ENCODE measurements around the gene GFOD1.

The GFOD1 gene

DNA sequence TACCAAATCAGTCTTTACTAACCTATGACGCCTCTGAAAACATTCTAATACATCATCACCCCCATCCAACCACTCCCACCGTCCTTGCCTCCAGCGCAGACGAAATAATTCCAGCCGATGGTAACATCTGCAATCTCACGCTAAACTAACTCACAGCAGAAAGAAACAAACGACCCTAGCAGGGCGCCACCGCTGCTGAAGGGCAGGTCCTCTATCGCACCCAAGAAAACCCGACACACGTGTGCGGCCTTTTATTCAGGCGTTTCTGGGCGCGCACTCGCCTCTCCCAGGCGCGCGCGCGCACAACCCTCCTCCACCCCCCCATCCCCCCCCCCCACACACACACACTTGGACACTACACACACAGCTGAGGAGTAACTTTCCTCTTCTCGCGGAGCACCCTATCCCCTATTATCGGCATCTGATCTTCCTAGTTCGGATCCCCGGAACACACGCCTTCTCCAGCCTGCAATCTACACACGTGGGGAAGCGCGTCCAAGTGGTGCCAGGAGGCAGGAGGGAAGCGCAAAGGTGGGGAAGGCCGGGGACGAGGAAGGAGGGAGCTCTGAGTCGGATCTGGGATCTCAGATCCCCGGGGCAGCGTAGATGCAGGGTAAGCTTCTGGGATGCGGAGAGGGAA is 1.4 kb downstream of the GFOD1 start:
- DNase-seq: no peak

DNA sequence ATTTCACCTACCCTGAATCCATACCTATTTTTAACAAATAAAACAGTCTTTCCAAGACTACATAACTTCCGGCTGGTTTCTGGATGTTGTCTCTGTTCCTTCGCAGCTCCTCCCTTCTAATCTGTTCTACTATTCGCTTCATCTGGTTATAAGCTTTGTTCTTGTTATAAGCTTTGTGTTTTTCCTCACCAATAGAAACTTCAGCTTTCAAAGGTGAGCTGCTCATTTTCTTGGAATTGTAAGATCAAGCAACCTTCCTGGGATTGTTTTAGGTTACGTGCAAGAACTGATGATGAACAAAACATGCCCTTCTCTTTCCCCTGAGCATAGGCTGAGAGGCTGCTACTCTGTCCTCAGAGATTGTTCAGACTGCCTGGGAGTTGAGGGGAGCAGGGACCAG is 2.1 kb downstream of the GFOD1 start:
- no peak for DNase-seq

DNA sequence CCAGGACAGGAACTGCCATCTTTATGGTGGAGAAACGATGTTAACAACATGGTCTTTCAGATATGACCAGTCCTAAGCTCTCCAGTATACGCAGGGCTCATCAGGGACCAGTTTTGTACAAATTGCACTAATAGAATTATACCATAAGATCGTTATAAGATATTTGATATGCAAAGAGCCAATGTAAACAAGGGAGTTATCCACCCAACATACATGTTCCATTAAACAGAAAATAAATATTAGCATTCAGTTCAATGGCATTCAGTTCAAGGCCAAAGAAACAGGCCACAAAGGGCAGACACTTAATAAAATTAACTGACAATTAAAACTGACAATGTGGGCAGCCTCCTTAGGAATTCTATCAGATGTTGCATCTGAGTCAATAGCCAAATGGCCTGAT is 2.6 kb downstream of the GFOD1 start:
- no peak for DNase-seq

DNA sequence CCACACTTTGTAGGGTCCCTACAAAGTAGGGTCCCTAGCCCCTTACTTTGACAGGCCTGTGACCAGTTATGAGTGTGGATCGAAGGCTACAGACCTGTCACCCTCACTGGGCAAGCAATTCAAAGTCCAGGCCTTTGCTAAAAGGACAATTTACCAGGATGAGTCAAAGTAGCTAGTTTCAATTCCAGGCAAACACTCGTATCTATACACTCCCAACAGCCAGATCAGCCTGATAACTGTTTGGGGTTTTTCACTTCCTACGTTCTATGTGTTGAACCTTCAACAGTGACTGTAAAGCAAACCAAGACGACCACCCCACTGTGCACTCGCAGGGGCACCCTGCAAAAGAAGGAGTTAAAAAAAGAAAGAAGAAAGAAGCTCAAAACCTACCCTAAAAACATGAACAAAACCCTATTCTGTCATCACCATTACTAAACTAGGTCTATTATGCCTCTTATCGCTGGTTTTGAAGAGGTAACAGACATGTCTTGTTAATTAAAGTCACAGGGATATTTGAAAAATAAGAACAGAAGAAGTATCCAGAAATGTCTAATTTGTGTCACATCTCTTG is 3.2 kb downstream of the GFOD1 start:
- no peak for DNase-seq

DNA sequence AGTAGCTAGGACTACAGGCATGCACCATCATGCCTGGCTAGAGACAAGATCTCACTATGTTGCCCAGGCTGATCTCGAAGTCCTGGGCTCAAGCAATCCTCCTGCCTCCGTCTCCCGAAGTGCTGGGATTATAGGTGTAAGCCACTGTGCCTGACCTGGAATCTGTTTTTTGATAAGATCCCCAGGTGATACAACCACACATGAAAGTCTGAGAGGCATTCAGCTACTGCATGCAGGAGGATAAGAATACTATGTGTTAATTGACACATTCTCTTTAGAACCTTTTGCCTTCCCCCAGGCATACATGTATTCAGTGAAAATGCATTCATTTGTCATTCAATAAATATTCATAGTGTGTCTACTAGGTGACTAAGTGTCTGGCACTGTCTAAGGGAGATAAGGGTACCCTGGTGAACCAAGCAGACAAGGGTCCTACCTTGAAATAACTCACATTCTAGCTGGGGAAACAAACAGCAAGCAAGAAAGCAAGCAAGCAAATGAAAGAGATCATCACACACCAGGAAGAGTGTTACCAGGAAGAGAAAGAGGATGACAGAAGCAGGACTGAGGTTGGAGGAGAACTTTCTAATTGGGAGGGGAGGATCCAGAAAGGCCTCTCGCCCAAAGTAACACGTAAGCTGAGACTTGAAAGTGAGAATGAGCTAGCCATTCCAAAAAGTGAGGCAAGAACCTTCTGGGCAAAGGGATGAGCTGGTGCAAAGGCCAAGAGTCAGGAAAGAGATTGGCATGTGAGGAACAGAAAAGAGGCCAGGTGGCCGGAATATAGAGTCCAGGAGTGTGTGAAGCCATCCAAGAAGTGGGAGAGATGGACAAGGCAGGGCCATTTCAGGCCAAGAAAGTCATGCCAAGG is 6.5 kb downstream of the GFOD1 start:
- no peak for DNase-seq

DNA sequence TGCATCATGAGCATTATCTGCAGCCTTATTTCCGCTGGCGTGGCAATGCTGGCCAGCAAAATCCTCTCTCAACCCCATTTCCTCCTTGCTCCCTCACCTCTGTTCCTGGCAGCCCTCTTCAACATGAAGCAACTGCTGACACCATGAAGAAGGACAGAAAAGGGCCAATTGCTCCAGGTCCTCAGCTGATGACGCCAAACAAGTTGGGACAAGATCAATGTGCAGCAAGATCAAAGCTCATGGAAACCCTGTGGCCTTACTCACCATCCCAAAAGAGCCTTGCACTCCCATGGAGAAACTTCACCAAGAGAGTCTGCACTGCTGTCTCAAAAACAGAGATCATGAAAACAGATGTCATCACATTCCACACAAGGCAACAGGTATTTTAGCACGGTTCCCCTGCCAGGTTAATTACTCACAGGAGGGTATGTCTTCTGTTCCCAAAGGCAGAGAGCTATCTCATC is 7.4 kb downstream of the GFOD1 start:
- no peak for DNase-seq

DNA sequence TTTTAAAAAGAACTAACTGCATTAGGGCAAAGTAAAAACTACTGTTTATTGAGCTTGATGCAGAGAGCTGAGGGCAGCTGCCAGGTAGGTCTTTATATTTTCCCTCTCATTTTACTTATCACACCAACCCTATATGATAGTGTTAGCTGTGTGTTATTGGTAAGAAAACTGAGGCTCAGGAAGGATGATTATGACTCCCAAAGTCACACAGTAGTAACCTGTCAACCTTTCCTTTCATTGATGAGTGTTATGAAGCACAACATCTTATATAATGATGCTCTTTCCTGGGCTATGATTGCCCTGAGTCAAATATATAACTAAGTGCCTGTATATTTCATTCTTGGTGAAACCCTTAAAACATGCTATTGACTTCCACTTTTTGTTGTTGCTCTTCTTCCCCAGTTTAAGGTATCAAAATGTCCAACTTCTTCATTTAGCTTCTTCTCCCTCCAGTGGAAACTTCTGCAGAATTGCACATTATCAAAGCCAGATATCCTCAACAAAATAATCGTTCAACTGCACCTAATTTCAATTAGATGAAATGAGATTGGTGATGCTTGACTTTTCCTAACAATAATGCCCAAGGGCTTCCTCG is 8.1 kb downstream of the GFOD1 start:
- DNase-seq: no peak

DNA sequence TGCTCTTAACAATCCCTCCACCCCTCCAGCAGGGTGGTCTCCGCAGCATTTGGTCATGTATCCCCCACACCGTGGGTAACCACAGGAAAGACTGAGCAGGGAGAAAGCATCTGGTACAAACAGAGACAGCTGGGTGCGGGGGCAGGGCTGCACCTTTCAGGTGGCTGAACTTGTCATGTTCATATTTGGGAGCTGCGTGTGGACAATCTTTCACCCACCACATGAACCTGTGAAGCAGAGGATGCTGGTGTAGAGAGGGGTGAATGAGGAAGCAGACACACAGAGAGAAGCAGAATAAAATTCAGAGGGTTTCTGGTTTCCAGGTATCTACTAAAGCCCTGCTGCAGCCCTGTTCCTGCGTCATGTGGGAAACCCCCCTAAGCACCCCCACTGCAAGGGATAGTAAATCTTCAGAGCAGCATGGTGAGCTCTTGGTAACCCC is 8.9 kb downstream of the GFOD1 start:
- DNase-seq: no peak

DNA sequence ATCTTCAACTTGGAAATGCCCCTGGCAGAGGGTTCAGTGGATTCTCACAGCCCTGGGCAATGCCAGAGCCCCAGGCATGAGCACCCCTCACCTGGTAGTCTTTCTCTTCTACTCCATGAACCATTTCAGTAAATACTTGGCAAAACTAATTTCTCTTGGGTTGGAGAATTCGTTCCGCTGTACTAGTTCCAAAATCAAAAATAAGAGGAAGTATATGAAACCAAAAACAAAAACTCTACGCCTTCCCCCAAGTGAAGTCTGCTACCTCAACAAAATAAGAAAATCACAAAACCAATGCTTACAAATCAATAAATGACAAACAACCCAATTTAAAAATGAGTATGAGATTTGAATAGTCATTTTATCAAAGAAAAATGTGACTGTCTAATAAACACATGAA is 12.6 kb downstream of the GFOD1 start:
- DNase-seq: no peak

DNA sequence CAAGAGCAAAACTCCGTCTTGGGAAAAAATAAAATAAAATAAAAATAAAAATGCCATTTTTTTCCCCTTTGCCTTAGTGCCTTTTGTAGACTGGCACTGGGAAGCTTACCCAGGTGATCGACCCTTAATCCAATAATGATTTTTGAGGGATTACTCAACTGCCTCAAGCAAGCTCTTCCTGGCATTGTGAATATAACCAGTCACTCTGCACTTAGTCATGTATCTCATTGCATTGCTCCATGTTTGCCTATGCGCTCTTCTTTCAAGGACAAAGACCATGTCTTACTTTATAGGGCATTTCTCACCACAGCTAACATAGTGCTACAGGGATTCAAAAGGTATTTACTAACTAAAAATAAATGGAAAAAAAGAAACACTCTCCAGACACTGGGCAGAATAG is 13.0 kb downstream of the GFOD1 start:
- DNase-seq: no peak

DNA sequence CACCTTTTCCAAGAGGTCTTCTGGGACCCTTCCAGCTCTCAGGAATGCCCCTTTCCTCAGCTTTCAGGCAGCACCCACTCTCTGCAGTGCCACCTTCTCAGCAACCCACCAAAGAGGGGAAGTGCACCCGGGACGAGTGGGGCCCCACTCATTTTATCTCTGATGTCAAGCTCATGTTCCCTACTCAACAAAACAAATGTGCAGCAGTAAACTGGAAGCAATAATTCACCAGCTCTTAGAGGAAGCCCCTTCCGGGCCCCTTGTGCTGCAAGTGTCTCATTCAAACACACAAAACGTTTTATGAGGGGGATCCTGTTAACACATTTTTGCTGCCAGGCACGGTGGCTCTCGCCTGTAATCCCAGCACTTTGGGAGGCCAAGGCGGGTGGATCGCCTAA is 13.6 kb downstream of the GFOD1 start:
- DNase-seq: no peak

DNA sequence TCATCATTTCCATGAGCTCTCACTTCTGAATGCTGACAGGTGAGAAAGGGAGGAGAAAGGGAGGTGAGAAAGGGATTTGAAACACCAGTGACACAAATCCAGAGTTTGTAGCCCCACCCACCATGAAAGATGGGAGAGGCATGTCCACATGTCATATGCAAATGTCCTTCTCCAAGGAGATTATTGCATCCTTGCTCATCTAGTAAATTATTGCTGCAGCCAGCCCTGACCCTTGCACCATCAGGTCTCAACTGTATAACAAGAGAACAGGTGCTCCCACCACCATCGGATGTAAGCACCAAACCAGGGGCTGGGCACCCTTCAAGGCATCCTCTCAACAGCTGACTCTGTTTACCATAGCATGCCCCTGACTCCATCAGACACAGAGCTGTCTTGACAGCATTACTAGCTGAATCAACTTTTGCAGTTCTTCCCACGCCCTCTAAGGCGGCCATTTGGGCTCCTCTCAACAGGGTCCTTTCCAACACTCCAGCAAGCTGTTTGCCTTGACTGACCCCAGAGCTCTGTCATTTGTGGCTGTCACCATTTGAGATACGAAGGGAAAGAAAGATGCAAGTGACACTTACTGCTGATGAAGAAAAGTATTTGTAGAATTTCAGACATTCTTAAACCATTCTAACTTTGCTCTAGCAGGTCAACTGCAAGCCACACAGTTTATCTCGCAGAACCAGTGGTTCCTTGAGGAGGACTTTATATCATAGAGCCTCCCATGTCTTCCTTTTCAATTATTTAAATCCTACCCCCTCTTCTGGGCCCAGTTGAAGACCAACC is 14.2 kb downstream of the GFOD1 start:
- DNase-seq: no peak

DNA sequence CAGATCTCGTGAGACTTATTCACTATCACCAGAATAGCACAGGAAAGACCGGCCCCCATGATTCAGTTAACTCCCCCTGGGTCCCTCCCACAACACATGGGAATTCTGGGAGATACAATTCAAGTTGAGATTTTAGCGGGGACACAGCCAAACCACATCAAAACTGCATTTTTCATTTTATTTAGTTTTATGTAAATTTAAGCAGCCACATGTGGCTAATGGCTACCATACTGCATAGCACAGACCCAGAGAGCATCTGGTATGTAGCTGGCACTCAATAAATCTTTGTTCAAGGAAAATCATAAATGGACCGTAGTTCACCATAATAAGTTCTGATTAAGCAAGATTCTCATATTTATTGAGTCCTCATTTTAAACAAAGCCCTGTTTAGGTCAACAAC is 15.3 kb downstream of the GFOD1 start:
- DNase-seq: no peak

DNA sequence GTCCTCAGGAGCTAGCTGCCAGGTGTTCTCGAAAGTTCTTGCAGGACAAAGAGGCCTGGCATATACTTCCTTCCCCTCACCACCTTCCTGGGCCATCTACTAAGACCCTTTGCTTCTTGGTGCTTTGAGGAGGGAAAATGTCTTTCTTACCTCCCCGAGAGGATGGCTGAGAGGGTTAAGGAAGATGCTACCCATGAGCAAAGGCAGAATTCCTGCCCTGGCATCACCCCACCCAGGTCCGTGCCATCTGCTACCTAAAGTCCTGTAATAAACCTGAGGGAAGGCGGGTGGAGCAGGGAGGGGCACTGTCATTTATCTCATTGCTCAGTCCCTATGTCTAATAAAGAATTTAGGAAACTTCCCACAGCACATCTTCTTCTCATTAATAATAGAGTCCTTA is 16.2 kb downstream of the GFOD1 start:
- no peak for DNase-seq

DNA sequence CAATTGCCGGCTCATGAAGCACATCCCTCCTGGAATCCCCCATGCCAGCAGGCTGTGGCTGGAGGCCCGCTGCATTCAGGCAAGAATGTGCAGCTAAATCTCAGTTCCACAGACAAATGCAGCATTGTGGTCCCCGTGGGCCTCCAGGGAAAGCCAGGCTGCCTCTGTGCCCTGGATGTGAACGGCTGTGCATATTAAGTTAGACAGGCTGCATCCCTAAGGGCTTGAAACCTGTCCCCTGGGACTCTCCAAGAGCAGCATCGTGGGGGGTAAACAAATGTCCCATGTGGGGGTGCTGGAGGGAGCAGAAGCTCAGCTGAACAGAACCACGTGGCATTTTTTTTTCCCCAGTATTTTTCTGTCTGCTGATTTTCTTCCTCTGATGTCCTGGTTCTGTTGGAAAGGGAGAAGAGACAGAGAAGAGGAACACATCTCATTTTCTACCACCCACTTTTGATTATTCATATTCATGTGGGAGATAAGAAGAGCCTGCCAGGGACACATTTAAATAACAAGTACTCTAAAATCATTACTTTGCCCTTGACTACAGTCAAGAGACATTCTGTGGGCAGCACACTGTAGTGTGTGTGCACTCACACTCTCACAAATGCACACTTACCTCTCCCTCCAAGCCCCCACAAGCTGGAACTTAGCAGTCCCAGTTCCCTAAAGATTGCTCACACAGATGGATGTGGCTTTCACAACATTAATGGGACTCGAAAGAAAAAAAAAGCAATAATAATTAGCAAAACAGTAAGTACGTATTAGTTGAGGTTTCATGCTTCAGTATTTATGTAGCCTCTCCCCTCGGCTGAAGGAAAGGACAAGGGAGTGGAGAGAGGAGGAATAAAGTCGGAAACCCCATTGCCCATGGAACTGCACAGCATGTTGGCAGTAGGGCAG is 16.9 kb downstream of the GFOD1 start:
- no peak for DNase-seq

DNA sequence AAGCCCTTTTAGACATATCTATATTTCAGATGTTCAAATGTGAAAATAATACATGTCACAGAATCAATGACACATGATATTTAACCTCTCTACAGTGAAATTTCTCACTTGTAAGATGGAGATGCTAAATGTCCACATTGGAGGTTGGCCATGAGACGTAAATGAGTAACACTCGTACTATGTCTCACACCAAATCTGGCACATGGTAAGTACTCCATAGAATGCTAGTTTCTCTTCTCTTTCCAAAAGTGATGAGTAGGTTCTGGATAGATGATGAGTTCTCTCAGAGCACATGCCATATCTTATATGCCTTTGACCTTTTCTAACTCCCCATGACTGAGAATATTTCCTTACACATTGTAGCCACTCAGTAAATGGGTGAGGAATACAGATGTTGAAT is 17.7 kb downstream of the GFOD1 start:
- DNase-seq: no peak

DNA sequence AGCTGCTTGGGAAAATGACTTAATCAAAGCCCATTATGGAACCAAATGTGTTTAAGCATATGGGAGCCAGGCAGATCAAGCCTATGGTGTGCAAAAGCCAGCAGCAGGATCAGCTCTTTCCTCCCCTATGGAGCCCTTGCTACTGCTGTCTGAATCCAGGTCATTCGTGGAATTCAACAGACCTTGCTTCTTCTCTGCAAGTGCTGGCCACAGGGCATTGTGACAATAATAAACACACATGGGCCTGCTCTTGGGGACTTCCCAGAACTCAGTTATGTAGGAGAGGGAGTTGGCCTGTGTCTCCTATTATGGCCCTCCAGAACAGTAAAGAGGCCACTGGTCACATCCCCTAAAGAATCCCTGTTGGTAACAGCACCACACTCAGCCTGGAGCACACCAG is 18.6 kb downstream of the GFOD1 start:
- no peak for DNase-seq

DNA sequence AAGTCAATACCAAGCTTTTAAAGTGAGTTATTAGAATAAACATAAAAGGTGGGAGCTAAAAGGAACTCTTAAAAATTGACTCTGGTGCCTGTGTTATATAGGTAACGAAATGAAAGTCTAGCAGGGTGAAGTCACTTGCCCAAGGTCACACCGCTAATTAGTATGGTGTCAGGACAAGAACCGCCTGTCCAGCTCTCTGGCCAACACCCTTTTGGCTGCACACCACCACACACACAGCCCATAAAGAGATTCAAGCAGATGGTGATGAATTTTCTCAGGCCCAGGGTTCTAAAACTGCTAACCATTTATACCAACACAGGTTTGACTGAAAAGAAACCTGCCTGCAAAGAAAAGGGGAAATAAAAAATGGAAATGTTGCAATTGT is 20.2 kb downstream of the GFOD1 start:
- DNase-seq: no peak

DNA sequence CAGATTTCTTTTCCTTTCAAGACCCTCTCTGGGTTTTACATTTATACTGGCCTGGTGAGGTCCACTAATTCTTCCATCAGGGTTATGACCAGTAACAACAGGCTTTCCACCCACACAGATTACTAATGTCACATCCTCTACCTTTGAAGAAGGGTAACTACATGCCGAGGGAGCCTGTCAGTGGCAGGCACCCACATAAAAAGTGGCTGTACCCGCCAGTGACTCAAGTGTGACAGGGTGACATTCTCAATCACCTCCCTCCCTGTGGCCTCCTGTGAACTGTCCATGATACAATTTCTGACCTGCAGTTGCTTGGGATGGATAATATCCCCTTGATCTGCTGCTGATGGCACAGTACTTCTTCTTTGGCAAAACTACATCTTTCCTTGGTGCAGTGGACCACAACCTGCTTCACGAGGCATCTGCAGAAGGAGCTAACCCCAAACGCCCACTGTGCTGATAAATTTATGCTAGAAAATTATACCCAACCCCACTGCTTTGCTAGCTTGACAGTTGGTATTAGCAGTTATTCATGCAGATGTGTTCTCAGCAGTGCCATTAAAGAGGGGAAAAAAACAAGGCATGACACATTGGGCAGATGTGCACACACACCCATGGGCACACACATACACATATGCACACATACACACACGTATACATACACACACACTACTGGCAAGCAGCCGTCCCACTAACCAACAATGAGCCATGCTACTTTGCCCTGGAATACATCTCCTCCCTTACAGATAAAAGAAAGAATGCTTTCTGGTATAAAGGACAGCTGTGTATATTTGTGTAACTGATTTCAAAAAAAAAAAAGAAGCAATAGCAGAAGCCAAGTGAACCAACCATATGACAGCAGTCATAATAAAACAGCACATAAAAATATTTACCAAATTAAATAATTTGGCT is 20.8 kb downstream of the GFOD1 start:
- no peak for DNase-seq

DNA sequence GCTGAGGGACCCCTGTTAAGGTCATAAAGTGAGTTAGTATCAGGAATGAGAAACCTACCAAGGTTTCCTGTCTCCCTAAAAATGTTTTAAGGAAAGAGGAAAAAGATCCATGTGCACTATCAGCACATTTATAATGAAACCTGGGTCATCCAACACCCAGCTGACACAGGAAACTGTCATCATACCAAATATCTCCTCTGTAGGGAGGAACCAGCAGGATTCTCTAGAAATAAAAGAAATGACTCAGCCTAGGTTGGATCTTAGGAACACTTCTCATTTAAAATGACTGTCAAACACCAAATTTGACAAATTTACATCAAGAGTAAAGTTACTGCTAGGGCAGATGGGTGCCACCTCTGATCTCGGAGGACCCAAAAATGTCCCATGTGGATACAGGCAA is 21.7 kb downstream of the GFOD1 start:
- no peak for DNase-seq

DNA sequence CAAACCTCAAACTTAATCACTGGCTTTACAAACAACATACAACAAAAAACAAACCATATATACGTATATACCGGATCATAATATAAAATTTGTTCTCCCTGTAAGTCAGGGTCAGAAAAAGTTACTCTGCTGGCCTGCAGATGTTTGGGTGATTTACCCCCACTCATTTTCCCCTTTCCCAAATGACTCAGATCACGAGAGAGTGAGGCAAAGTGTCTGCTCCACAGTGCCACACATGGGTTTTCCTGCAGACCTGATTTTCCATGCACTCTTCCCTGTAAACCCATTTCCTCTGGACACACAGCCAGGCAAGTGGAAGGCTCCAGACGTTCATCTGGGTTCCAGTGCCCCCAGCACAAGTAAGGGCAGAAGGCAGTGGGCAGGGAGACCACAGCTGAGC is 23.5 kb downstream of the GFOD1 start:
- DNase-seq: no peak

Measured in GDM1 (cell line).